Fibroblast of villous mesenchyme (primary cell): ENCODE results near the gene TCEAL3. TPM values are rescaled to one million over a fixed set of nuclear protein-coding genes. Genes with fewer than 3 reads are reported as not detected.

Source experiments
- DNase-seq: peaks from one replicate; pipeline ENCODE4 v3.0.0-alpha.2; 2010; ENCODE audit warnings: low read depth
- H3K4me3 ChIP-seq: 2 replicates; pipeline ENCODE4 v1.5.1; 2011; ENCODE audit warnings: low read depth, mild to moderate bottlenecking, low read length
- total RNA-seq: library from RNA; depleted of rRNA; stranded (reverse); fragments of >200 nt; gene quantifications from 2 replicates; pipeline ENCODE4 v1.2.3, GENCODE V29; 2012
- TF ChIP-seq, protein P1 (sequence below): IDR thresholded peaks from 2 replicates; pipeline ENCODE4 v1.5.1; 2012; ENCODE audit warnings: low read depth, mild to moderate bottlenecking, low read length; ENCODE audit not compliant: insufficient read depth

Gene TCEAL3, protein sequence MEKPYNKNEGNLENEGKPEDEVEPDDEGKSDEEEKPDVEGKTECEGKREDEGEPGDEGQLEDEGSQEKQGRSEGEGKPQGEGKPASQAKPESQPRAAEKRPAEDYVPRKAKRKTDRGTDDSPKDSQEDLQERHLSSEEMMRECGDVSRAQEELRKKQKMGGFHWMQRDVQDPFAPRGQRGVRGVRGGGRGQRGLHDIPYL
- total RNA-seq: 10.6 and 19.4 TPM in 2 replicates

DNA sequence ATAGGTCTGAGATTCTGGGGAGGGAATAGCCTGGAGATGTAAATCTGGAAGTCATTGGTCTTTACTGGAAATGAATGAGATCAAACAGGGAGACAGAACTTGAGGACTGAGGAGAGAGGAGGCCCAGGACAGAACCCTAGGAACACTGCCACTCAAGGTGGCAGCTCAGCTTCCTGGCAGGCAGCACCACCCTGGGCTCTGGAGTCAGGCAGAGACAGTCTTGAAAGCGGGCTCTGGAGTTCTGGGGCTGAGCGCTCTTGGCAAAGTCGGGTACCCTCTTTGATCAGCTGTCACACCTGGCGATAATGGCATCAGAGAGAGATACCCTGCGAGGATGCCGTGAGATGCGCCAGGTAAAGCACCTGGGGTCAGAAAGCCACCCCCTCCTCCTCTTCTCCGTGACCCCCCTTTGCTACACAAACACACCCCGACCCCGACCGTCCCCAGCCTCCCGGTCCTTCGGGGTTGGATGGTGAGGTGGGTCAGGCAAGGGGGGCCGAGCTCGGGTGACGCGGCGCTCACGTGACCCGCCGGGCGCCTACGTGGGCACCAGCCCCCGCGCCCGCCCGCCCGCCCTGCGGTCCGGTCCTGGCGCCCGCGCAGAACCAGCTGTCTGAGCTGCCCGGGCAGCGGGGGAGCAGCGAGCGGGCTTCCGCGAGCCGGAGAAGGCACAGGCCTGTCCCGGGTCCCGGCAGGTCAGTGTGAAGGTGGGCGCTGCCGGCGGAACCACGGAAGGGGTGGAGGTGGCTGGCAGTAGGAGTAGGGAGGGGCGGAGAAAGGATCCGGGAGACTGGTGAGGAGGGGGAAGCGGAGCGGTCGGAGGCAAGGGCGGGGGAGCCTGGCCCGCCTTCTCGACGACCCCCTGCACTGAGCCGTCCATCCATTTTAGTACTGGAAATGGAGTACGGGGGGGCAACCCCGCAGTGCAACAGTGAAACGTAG is at the start of gene TCEAL3:
Gene TCEAL3 (plus strand): TSS at position 600 of the 942 bp plus-strand sequence. CDS start 1,102 bp downstream, outside the sequence.
- peak within 1 kb of the TSS; percentile 75 for H3K4me3 ChIP-seq
- DNase-seq: peak; percentile 41
- TF ChIP-seq, protein P1, sequence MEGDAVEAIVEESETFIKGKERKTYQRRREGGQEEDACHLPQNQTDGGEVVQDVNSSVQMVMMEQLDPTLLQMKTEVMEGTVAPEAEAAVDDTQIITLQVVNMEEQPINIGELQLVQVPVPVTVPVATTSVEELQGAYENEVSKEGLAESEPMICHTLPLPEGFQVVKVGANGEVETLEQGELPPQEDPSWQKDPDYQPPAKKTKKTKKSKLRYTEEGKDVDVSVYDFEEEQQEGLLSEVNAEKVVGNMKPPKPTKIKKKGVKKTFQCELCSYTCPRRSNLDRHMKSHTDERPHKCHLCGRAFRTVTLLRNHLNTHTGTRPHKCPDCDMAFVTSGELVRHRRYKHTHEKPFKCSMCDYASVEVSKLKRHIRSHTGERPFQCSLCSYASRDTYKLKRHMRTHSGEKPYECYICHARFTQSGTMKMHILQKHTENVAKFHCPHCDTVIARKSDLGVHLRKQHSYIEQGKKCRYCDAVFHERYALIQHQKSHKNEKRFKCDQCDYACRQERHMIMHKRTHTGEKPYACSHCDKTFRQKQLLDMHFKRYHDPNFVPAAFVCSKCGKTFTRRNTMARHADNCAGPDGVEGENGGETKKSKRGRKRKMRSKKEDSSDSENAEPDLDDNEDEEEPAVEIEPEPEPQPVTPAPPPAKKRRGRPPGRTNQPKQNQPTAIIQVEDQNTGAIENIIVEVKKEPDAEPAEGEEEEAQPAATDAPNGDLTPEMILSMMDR: no peak

DNA sequence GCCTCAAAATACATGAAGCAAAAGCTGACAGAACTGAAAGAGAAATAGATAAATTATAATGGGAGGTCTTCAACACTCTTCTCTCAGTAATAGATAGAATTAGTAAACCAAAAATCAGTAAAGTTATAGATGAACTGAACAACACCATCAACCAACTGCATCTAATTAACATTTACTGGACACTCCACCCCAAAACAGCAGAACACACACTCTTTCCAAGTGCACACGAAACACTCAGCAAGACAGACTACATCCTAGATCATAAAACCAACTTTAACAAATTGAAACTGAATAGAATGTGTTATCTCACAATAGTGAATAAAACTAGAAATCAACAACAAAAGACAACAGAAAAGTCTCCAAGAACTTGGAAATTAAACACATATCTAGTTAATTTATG is 47.5 kb upstream of the TCEAL3 start:
- no peak for DNase-seq
- no peak overlapping the region for H3K4me3 ChIP-seq
- TF ChIP-seq, protein P1: no peak

GRCh38 chrX:103562801-103563200 is 45.0 kb upstream of the TCEAL3 start:
- H3K4me3 ChIP-seq: no peak overlapping the region
- TF ChIP-seq, protein P1: no peak
- DNase-seq: no peak

- H3K4me3 ChIP-seq: no peak overlapping the region
- TF ChIP-seq, protein P1: no peak
- no peak for DNase-seq
Measured at GRCh38 chrX:103565197-103565596, 42.6 kb upstream of the TCEAL3 start.

DNA sequence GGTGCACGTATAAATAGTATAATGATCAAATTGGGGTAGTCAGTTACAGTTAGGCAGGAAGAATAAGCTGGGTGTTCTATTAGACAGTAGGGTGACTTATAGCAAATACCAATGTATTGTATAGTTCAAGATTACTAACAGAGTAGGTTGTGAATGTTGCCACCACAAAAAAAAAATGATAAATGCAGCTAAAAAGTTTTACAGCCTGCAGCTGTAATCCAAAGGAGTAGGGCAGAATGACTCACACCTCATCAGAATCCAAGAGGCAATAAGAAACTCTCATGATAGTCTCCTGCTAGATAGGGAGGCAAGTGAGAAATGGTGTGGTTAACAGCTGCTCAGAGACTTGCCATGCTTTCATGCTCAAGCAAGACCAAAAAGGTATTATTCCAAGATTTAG is 42.0 kb upstream of the TCEAL3 start:
- H3K4me3 ChIP-seq: no peak overlapping the region
- peak; percentile 56 for DNase-seq
- TF ChIP-seq, protein P1: no peak

DNA sequence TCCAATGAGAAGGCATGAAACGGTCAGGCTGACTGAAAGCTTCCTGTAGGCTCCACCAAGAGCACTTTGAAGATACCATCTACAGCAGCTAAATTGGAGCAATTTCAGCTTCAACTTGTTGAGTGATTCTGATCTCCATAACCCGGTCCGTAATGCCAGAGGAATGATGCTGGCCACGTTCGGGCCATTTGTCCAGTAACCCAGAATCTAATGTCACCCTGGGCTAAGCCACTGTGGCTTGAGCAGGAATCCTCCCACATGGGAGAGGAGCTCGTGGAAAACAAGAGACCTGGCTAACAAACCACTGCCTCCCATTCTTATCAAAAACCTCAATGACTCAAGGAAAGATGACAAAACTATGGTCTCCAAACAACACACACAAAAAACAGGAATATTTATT is 36.6 kb upstream of the TCEAL3 start:
- H3K4me3 ChIP-seq: no peak overlapping the region
- TF ChIP-seq, protein P1: no peak
- no peak for DNase-seq
